Endometrial microvascular endothelial cells (primary cell): Measurements from ENCODE around the gene MECR. TPM values are rescaled to one million over a fixed set of nuclear protein-coding genes. Genes with fewer than 3 reads are reported as not detected.

Source experiments
- in situ Hi-C: cut with HindIII; loops from 2 replicates; pipeline ENCODE4 v1.10.0; 2017; ENCODE audit warnings: low sequenced_read_pairs, low pct_unique_long_range_greater_than_20kb; ENCODE audit errors: inconsistent ontology term
- total RNA-seq: library from RNA; depleted of rRNA; stranded (reverse); fragments of >200 nt; gene quantifications from one replicate; pipeline ENCODE4 v1.2.3, GENCODE V29; 2015; ENCODE audit errors: inconsistent ontology term

Gene MECR
- 33.6 TPM for total RNA-seq

GRCh38 chr1:29230553-29231378 lies at the start of gene MECR:
MECR (minus strand) TSS chr1:29230934; CDS start chr1:29230906, 28 bp downstream.
- in situ Hi-C loops = loop anchor here (25.0 kb wide), 1 partner anchor 457 kb away; no protein-coding TSS in a partner anchor

GRCh38 chr1:29279951-29280391 lies 49.2 kb upstream of the MECR start:
- in situ Hi-C loops = no loop called here

- in situ Hi-C loops = no loop called here
These were observed 48.7 kb upstream of the MECR start for GRCh38 chr1:29279406-29279805.

GRCh38 chr1:29278124-29278523 lies 47.4 kb upstream of the MECR start:
- in situ Hi-C loops = no loop called here

GRCh38 chr1:29275435-29275834 lies 44.7 kb upstream of the MECR start:
- in situ Hi-C loops = no loop called here

GRCh38 chr1:29272147-29272907 lies 41.6 kb upstream of the MECR start:
- in situ Hi-C loops = no loop called here

- in situ Hi-C loops = no loop called here
These were observed 41.0 kb upstream of the MECR start for GRCh38 chr1:29271724-29272123.

GRCh38 chr1:29270929-29271521 lies 40.3 kb upstream of the MECR start:
- in situ Hi-C loops = no loop called here

GRCh38 chr1:29269382-29269781 lies 38.6 kb upstream of the MECR start:
- in situ Hi-C loops = no loop called here

- in situ Hi-C loops = no loop called here
These were observed 36.8 kb upstream of the MECR start for GRCh38 chr1:29267321-29268070.

- in situ Hi-C loops = no loop called here
These were observed 36.2 kb upstream of the MECR start for GRCh38 chr1:29266912-29267311.

GRCh38 chr1:29264773-29265389 lies 34.1 kb upstream of the MECR start:
- in situ Hi-C loops = no loop called here

GRCh38 chr1:29260531-29260930 lies 29.8 kb upstream of the MECR start:
- in situ Hi-C loops = no loop called here

- in situ Hi-C loops = no loop called here
These were observed 29.2 kb upstream of the MECR start for GRCh38 chr1:29259802-29260441.

GRCh38 chr1:29258976-29259801 lies 28.5 kb upstream of the MECR start:
- in situ Hi-C loops = no loop called here

- in situ Hi-C loops = no loop called here
These were observed 27.6 kb upstream of the MECR start for GRCh38 chr1:29258189-29258975.
